SK-N-SH treated with all-trans-retinoic acid at 6 μM for 48 hours (cell line): ENCODE results near the gene NOC4L.

Source experiments
- ESRRG ChIP-seq: fragments of 250-450 bp; sonication (Bioruptor Pico); IDR thresholded peaks from 2 replicates; pipeline ENCODE4 v1.6.1; 2021; ENCODE audit warnings: mild to moderate bottlenecking
- TOX ChIP-seq: fragments of 250-450 bp; sonication (Bioruptor Pico); IDR thresholded peaks from 2 replicates; pipeline ENCODE4 v1.8.0; 2021; ENCODE audit warnings: mild to moderate bottlenecking, moderate library complexity, borderline replicate concordance
- ZFP3 ChIP-seq: fragments of 250-450 bp; sonication (Bioruptor Pico); IDR thresholded peaks from 2 replicates; pipeline ENCODE4 v1.5.0; 2020; ENCODE audit warnings: mild to moderate bottlenecking, moderate library complexity
- ZNF565 ChIP-seq: fragments of 450-650 bp; formaldehyde crosslinking; conservative IDR thresholded peaks from 2 replicates; pipeline ENCODE4 v1.5.0; 2020; ENCODE audit warnings: low read depth, mild to moderate bottlenecking, moderate library complexity
- ZNF70 ChIP-seq: fragments of 450-650 bp; formaldehyde crosslinking; IDR thresholded peaks from 2 replicates; pipeline ENCODE4 v1.5.0; 2020; ENCODE audit warnings: mild to moderate bottlenecking, moderate library complexity
- TF ChIP-seq, protein P1 (sequence below): fragments of 250-450 bp; sonication (Bioruptor Pico); IDR thresholded peaks from 2 replicates; pipeline ENCODE4 v1.8.0; 2020; ENCODE audit warnings: mild to moderate bottlenecking, moderate library complexity, borderline replicate concordance
- TF ChIP-seq, protein P2 (sequence below): fragments of 250-450 bp; sonication (Bioruptor Pico); IDR thresholded peaks from 2 replicates; pipeline ENCODE4 v1.5.0; 2020; ENCODE audit warnings: mild to moderate bottlenecking, moderate library complexity
- TF ChIP-seq, protein P3 (sequence below): fragments of 250-450 bp; sonication (Bioruptor Pico); IDR thresholded peaks from 2 replicates; pipeline ENCODE4 v1.5.1; 2020; ENCODE audit warnings: low read depth, mild to moderate bottlenecking, moderate library complexity

DNA sequence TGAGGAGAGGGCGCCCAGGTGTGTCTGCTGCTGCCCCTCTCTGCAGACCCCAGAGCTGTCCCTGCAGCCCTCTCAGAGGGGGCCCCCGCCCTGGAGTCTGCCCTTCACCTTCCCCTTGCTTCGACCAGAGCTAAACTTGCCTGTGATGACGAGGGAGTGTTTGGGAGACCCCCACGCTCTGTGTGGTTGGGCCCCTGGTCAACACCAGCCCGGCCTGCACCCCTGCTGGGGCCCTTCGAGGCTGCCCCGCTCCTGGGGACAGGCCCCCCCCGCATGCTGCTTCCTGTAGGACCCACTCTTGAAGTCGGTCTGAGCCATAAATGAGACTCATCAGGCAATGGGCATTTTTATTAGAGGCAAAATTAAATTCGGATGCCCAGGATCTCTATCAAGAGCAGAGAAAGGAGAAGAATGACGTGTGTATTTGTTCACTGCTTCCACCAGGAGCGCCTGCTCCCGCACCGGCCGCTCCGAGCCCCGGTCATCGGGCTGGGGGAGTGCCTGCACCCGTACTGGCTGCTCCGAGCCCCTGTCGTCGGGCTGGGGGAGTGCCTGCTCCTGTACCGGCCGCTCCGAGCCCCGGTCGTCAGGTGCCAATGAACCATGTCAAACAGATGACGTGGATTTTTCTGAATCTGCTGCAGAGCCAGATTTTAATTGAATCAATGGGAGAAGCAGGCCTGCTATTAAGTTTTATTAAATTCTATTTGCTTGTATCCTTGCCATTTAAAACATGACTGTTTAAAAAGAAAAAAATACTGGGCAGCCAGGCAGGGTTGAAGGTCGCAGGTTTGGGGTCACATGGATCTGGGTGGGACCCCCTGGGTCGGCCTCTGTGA is 47.7 kb downstream of the NOC4L start:
- TF ChIP-seq, protein P1, sequence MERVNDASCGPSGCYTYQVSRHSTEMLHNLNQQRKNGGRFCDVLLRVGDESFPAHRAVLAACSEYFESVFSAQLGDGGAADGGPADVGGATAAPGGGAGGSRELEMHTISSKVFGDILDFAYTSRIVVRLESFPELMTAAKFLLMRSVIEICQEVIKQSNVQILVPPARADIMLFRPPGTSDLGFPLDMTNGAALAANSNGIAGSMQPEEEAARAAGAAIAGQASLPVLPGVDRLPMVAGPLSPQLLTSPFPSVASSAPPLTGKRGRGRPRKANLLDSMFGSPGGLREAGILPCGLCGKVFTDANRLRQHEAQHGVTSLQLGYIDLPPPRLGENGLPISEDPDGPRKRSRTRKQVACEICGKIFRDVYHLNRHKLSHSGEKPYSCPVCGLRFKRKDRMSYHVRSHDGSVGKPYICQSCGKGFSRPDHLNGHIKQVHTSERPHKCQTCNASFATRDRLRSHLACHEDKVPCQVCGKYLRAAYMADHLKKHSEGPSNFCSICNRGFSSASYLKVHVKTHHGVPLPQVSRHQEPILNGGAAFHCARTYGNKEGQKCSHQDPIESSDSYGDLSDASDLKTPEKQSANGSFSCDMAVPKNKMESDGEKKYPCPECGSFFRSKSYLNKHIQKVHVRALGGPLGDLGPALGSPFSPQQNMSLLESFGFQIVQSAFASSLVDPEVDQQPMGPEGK, result no peak
- TF ChIP-seq, protein P2, sequence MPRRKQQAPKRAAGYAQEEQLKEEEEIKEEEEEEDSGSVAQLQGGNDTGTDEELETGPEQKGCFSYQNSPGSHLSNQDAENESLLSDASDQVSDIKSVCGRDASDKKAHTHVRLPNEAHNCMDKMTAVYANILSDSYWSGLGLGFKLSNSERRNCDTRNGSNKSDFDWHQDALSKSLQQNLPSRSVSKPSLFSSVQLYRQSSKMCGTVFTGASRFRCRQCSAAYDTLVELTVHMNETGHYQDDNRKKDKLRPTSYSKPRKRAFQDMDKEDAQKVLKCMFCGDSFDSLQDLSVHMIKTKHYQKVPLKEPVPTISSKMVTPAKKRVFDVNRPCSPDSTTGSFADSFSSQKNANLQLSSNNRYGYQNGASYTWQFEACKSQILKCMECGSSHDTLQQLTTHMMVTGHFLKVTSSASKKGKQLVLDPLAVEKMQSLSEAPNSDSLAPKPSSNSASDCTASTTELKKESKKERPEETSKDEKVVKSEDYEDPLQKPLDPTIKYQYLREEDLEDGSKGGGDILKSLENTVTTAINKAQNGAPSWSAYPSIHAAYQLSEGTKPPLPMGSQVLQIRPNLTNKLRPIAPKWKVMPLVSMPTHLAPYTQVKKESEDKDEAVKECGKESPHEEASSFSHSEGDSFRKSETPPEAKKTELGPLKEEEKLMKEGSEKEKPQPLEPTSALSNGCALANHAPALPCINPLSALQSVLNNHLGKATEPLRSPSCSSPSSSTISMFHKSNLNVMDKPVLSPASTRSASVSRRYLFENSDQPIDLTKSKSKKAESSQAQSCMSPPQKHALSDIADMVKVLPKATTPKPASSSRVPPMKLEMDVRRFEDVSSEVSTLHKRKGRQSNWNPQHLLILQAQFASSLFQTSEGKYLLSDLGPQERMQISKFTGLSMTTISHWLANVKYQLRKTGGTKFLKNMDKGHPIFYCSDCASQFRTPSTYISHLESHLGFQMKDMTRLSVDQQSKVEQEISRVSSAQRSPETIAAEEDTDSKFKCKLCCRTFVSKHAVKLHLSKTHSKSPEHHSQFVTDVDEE (CRISPR knock-in tag), result no peak
- TF ChIP-seq TOX (CRISPR knock-in tag), result no peak
- no peak for TF ChIP-seq ZNF70 (CRISPR knock-in tag)
- no peak for TF ChIP-seq ESRRG (CRISPR knock-in tag)
- TF ChIP-seq, protein P3, sequence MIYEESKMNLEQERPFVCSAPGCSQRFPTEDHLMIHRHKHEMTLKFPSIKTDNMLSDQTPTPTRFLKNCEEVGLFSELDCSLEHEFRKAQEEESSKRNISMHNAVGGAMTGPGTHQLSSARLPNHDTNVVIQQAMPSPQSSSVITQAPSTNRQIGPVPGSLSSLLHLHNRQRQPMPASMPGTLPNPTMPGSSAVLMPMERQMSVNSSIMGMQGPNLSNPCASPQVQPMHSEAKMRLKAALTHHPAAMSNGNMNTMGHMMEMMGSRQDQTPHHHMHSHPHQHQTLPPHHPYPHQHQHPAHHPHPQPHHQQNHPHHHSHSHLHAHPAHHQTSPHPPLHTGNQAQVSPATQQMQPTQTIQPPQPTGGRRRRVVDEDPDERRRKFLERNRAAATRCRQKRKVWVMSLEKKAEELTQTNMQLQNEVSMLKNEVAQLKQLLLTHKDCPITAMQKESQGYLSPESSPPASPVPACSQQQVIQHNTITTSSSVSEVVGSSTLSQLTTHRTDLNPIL, result no peak
- no peak for TF ChIP-seq ZNF565 (CRISPR knock-in tag)
- TF ChIP-seq ZFP3, result no peak
